ENCODE data around the gene C14orf93. TPM values are rescaled to one million over a fixed set of nuclear protein-coding genes. Genes with fewer than 3 reads are reported as not detected.

Gene C14orf93
- total and polyA plus RNA-seq, 8 donors: 5.0 to 29.1 (median 8.6) TPM; not detected in 1

DNA sequence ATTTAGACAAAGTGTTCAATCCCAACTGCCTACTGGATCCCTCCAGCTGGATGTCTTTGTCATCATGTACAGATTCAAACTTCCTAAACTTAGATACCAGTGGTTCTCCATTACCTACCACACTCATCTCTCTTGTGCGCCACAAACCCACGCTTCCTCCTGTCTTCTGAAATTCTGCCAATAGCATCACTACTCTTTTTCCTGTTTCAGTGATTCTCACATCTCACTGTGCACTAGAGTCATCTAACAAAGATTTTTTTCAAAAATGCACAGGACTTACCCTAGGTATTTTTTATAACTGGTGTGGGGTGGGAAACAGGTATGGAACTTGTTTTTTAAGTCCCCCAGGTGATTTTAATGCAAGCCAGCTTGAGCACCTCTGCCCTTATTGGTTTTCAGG lies 18.9 kb upstream of the C14orf93 start:
- WGBS, 5 donors: 54 to 79% (median 71%) methylated on average over 2 of the region's 2 CpGs
- intact Hi-C loops (cut with DNase I; ENCODE audit: low total_unique reads): no loop called here
- Histone ChIP-seq H3K27me3 (no peaks in the 10 kb centered on the region), H3K4me3 (no peak overlapping the region), H3K36me3 (peaks cover 45 to 97% (median 93%) of the 10 kb centered on the region in 4 donors), H3K27ac (no peak overlapping the region), H3K9me3 (no peaks in the 10 kb centered on the region), H3K4me1 (peaks cover 5 to 41% (median 21%) of the 10 kb centered on the region in 4 donors)
- TF ChIP-seq, protein P1, sequence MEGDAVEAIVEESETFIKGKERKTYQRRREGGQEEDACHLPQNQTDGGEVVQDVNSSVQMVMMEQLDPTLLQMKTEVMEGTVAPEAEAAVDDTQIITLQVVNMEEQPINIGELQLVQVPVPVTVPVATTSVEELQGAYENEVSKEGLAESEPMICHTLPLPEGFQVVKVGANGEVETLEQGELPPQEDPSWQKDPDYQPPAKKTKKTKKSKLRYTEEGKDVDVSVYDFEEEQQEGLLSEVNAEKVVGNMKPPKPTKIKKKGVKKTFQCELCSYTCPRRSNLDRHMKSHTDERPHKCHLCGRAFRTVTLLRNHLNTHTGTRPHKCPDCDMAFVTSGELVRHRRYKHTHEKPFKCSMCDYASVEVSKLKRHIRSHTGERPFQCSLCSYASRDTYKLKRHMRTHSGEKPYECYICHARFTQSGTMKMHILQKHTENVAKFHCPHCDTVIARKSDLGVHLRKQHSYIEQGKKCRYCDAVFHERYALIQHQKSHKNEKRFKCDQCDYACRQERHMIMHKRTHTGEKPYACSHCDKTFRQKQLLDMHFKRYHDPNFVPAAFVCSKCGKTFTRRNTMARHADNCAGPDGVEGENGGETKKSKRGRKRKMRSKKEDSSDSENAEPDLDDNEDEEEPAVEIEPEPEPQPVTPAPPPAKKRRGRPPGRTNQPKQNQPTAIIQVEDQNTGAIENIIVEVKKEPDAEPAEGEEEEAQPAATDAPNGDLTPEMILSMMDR (IDR thresholded peaks at IDR 0.05): no peak
- no peak for TF ChIP-seq POLR2A (IDR thresholded peaks at IDR 0.05)
- no peak for TF ChIP-seq POLR2AphosphoS5 (IDR thresholded peaks at IDR 0.05)
- no peak for TF ChIP-seq EP300 (IDR thresholded peaks at IDR 0.05)
- no peak for DNase-seq

DNA sequence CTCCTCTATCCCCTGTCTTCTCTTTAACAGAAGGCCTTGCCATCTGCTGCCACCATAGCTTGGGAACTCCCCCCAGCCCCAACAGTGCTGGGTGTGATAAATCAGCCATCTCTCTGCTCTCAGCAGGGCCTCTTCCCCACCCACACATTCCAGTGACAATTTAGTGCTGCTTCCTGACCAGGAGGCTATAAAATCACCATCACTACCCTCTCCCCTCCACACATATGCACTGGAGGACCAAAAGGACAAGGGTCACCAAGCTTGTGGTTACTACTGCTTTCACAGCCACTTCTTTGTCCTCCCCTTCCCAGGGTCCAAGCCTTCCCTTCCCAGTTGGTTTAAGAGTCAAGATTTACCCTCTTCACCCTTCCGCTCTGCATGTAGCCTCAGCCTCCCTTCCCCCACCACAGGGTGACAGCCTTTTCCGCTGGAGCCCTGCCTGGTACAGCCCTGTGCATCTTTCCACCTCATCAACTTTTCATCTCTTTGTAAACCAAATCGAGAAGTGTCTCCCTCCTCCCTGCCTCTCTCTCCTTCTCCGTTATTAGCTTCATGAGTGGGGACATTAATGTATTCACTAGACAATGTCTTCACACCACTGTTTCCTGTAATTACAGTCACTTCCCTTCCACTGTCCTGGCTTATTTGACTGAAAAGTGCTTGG lies 15.3 kb upstream of the C14orf93 start:
- H3K4me1 ChIP-seq: peaks cover 0 to 19% (median 8%) of the 10 kb centered on the region in 4 donors
- no peaks in the 10 kb centered on the region for H3K27me3 ChIP-seq
- 76 to 83% (median 79%) methylated on average over 4 of the region's 4 CpGs for WGBS, 5 donors
- no peak overlapping the region for H3K4me3 ChIP-seq
- H3K9me3 ChIP-seq: no peaks in the 10 kb centered on the region
- DNase-seq: no peak
- no peak for TF ChIP-seq POLR2AphosphoS5 (IDR thresholded peaks at IDR 0.05)
- no peak for TF ChIP-seq POLR2A (IDR thresholded peaks at IDR 0.05)
- TF ChIP-seq EP300 (IDR thresholded peaks at IDR 0.05): no peak
- TF ChIP-seq, protein P1 (IDR thresholded peaks at IDR 0.05): no peak
- intact Hi-C loops (cut with DNase I; ENCODE audit: low total_unique reads): no loop called here
- no peak overlapping the region for H3K27ac ChIP-seq
- H3K36me3 ChIP-seq: peaks cover 15 to 77% (median 63%) of the 10 kb centered on the region in 4 donors

DNA sequence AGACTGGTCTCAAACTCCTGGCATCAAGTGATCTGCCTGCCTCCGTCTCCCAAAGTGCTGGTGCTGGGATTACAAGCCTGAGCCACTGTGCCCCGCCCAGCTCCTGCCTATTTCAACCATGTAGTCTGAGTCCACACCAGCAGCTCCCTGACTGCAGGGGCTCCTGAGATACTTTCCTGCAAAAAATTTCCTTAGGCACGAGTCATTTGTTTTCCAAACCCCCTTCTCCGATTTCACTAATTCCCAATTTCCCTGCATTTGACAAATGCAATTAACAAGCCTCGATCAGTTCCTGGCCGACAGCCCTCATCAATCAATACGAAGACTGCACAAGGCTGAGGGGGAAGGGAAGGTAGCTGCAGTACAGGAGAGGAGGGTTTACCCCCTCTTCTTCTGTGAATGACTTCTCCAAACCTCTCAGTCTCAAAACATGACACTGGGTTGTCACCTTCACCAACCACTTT lies 14.7 kb upstream of the C14orf93 start:
- Histone ChIP-seq H3K27me3 (no peaks in the 10 kb centered on the region), H3K27ac (no peak overlapping the region), H3K4me1 (peaks cover 0 to 19% (median 8%) of the 10 kb centered on the region in 4 donors), H3K9me3 (no peaks in the 10 kb centered on the region), H3K4me3 (no peak overlapping the region), H3K36me3 (peaks cover 15 to 71% (median 57%) of the 10 kb centered on the region in 4 donors)
- 68 to 82% (median 76%) methylated on average over 7 of the region's 7 CpGs for WGBS, 5 donors
- TF ChIP-seq POLR2A (IDR thresholded peaks at IDR 0.05) (no peak), EP300 (IDR thresholded peaks at IDR 0.05) (no peak), POLR2AphosphoS5 (IDR thresholded peaks at IDR 0.05) (no peak)
- TF ChIP-seq, protein P1 (IDR thresholded peaks at IDR 0.05): no peak
- no peak for DNase-seq
- intact Hi-C loops (cut with DNase I; ENCODE audit: low total_unique reads): no loop called here

DNA sequence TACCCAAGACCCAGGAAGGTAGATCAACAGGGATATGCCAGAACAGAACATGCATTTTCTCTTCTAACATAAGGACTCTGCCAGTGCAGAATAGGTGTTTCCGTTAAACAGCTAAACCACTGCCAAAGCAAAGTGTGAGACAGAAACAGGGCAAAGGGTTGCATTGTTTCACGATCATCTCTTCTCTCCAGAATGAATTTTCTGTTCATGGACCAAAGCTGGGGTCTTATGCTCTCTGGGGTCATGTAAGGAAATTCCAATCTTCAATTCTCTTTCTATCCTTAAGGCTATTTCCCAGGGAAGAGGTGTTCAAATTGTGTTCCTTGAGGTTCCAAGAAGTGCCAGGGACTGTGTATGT lies 13.8 kb upstream of the C14orf93 start:
- Histone ChIP-seq H3K27me3 (no peaks in the 10 kb centered on the region), H3K4me3 (no peak overlapping the region), H3K4me1 (peaks cover 0 to 11% (median 5%) of the 10 kb centered on the region in 4 donors), H3K36me3 (peaks cover 15 to 62% (median 48%) of the 10 kb centered on the region in 4 donors), H3K9me3 (no peaks in the 10 kb centered on the region), H3K27ac (no peak overlapping the region)
- intact Hi-C loops (cut with DNase I; ENCODE audit: low total_unique reads): no loop called here
- TF ChIP-seq POLR2AphosphoS5 (IDR thresholded peaks at IDR 0.05) (no peak), POLR2A (IDR thresholded peaks at IDR 0.05) (no peak)
- TF ChIP-seq, protein P1 (IDR thresholded peaks at IDR 0.05): no peak
- 83 to 96% (median 92%) methylated on average over 2 of the region's 2 CpGs for WGBS, 5 donors
- DNase-seq: no peak
